ENCODE results near the gene SGTB. TPM values are rescaled to one million over a fixed set of nuclear protein-coding genes. Genes with fewer than 3 reads are reported as not detected.
"Not testable (repeated sequence)": the region's sequence is repeated elsewhere in the genome, so short reads cannot be mapped to it uniquely, and the experiment has no call there.

The SGTB gene
- polyA plus RNA-seq, 10 donors, result 6.4 to 12.1 (median 8.7) TPM

DNA sequence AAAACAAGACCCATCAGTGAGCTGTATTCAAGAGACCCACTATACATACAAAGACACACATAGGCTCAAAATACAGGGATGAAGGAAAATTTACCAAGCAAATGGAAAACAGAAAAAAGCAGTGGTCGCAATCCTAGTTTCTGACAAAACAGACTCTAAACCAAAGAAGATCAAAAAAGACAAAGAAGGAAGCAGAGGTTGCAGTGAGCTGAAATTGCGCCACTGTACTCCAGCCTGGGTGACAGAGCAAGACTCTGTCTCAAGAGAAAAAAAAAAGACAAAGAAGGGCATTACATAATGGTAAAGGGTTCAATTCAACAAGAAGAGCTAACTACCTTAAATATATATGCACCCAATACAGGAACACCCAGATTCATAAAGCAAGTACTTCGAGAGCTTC is 45.9 kb downstream of the SGTB start:
- not testable (repeated sequence) for DNase-seq

DNA sequence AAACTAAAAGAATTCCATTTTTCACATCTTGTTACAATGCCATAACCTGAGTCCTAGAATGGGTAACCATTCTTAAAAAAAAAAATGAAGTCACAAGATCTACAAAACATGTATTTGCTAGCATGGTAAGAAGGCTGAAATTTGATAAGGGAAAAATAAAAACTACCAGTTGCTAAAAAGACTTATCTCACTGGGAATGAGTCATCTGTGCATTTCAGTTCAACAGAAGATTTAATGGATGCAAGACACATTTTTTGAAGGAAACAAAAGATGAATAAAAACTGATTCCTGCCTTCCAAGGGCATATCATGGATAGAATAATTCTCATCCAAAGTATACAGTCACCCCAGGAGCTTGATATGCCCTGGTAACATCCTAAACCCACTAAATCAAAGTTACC is 47.2 kb downstream of the SGTB start:
- DNase-seq, result no peak

DNA sequence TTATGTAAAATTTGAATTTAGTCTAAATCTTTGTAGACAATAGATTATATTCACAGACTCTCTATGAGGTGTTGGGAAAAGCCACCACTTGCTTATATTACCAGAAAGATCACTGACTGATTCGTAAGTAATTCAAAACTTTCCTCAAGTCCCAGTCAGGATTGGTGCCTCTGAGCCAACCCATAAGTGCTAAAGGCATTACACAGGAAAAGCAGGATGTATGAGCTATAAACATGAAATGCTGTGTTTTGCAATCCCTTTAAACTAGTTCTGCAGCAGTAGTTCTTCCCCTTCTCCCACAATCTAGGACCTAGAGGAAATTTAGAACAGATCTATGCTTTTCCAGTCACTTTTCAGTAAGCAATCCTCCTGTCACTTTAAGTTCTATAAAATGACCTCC is 49.1 kb downstream of the SGTB start:
- peak in 1 of 3 donors; percentile 4 for DNase-seq

DNA sequence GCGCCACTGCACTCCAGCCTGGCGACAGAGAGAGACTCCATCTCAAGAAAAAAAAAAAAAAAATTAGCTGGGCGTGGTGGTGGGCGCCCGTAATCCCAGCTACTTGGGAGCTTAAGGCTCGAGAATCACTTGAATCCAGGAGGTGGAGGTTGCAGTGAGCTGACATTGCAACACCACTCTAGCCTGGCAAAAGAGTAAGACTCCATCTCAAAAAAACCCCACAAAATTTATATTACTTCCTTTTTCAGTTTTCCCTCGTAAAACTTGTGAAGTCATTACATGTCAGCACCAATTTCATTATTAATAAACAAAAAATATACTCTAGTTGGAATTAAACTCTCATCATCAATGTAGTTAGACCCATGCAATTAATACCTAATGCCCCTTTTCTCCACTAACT is 53.2 kb downstream of the SGTB start:
- DNase-seq, result no peak

DNA sequence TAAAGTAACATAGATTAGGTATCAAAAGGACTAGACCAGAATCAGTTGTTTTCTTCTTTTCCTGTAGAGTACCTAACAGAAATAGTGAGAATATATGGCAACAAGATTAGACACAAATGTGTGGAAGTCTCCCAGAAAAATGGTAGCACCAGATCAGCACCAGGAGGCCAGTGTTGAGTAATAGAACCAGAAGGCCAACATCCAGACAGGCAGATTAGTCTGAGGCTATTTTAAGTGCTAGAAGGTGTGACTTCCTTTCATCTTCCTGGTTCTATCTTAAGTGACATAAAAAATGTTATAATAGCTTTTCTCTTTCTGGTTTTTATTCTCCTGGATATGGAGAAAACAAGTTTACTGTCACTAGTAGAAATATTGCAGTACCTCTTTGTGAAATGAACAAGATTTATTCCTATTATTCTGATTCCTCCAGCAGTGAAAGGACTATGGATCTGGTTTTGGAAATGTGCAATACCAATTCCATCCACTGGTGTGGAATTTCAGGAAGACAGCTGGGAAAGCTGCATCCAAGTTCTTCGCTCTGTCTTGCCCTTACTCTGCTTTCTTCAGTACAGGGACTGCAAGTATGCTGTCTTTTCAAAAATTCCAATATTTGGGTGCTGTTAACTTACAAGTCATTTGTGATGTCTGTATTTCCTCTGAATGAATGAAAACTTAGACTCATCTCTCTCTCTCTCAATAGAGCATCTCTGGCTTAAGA is 57.9 kb downstream of the SGTB start:
- peak; percentile 2 to 18 (median 4) for DNase-seq

DNA sequence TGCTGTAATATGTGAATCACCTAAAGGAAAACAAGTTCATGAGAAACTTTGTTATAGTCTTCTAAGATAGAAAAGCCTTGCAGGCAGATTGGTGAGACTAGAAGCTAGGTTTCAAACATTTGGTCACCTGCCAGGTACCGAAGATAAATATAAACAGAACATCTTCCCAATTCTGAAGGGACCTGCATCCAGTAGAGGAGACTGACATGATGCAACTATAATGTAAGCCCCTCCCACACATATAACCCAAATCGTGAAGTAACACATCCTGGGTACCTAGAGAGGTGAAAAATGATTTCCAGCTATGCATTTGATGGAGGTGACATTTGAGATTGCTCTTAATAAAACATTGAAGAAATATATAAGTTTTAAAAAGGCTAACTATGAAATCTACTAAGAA is 67.2 kb downstream of the SGTB start:
- no peak for DNase-seq

DNA sequence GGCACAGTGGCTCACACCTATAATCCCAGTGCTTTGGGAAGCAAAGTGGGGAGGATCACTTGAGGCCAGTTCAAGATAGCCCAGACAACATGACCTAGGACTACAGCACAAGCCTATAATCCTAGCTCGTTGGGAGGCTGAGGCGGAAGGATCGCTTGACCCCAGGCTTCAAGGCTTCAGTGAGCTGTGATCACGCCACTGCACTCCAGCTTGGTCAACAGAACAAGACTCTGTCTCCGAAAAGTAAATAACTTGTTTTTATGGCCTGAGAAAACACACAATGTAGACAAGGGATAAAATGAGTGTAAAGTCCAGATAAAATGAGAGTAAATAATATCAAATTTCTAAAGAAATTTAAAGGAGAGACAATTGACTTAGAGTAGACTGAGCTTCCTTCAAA is 70.8 kb downstream of the SGTB start:
- DNase-seq, result no peak

DNA sequence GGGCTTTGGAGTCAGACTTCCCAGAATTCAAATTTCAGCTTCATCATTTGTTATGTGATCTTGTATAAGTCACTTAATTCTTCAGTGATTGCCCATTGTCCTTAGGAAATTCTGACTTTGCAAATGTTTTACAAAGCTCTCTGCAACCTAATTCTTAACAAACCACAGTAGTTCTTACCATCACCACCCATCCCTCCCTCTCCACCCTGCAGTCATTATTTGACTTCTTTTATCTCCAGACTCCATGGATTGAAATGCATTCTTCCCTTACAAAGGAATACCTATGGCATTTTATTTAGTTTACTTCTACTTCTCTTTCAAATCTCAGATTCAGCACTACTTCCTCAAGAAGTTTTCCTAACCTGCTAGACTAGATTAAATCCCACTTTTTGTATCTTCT is 74.0 kb downstream of the SGTB start:
- no peak for DNase-seq

DNA sequence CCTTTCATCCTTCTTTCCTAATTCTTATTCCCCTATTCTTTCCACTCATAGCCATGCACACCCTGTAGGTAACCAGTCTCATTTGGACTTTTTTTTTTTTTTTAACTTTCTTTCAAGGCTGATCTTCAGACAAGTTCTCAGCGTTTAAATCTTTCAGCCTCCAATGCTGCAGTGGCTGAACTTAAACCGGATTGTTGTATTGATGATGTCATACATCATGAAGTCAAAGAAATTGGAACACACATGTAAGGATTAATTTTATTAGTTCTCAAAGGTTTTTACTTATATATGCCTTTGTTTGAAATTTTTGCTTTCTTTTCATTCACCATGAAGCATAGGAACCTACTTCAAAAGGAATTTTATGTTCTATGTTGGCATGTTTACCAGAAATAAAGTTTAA is 75.0 kb downstream of the SGTB start:
- DNase-seq, result no peak

DNA sequence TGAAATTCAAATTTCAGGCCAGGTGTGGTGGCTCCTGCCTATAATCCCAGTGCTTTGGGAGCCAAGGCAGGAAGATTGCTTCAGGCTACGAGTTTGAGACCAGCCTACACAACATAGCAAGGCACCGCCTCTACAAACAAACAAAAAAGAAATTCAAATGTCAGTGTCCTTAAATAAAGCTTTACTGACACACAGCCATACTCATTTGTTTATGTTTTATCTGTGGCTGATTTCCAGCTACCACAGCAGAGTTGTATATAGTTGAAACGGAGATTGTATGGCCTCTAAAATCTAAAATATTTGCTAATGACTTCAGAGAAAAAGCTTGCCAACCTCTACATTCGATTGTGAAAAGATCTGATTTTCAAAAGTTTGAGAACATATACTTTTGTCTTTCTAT is 81.7 kb downstream of the SGTB start:
- no peak for DNase-seq

DNA sequence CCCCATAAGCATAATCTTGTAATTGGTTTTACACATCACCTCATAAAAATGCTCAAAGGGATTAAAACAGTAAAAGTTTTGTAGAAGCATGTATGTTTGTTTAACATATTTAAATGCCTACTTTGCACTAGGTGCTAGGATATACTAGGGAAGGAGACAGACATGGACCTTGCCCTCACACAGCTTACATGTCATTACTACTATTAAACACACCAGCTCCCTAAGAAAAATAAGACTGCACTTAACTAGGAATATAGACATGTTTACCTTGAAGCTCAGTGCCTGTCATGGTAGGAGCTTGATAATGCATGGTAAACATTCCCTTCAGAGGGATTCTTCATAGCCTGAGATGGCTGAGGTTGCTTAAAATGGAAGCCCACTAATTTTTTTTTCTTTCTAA is 90.9 kb downstream of the SGTB start:
- DNase-seq, result no peak

DNA sequence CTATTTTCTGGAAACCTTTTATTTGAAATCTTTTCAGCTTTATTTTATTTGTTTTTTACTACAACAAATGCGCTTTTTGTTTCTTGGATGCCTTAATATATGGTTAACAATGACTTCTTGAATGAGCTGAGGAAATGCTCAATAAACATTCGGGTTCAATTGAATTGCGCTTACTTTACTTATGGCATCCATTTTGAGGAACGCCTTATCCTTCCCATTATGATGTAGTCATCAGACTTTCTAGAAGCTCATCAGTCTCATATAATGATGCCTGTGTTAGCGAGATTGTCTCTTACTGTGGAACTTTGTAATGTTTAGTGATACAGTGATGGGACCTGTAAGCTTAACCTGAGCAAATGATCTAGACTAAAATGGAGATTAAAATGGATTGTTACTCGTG is 96.2 kb downstream of the SGTB start:
- peak in 1 of 3 donors; percentile 5 for DNase-seq

DNA sequence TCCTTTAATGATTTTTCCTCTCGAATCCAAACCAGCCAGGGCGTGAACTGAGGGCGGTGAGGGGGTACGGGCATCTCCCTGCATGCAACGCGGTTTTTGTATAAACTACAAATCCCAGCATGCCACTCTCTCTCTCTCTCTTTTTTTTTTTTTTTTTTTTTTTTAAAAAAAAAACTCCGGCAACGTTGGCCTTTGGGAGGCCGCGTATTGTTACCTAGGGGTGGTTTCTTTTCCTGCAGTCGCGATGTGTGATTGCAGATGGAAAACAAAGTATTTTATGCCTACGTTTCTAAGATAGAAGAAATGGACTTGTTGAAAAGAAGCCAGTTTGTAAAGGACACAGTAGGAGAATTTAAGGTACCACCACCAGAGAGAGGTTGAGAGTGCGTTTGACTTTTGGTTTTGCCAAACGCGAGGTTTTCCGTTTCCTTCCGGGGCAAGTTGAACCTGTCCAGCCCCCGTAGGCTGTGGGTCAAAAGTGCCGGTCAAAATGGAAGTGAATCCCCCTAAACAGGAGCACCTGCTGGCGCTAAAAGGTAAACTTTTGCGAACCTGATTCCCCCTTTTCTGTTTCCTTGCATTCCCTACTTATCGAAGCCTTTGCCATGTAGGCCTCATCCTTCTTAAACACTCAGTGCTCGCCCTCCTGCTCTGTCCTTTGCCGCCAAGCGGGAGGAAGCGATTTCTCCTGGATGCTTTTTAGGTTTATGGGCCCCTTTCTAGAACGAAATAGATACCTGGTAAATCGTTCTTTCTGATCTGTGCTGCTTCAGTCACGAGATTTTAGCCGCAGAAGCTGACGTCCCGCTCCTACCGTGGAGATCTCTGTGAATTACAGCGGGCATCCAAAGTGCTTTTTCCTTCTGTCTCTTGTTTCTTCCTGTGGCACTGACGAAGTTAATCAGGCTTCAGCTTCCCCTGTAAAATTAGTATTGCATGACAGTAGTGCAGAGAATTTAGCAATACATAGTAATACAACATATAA is 97.0 kb downstream of the SGTB start, which contains the start of the genes SHLD3 and TRAPPC13:
Gene SHLD3 (plus strand): TSS at position 457 of the 985 bp plus-strand sequence. CDS start 4,561 bp downstream, outside the sequence.
Gene TRAPPC13 (plus strand): TSS at position 457 of the 985 bp plus-strand sequence. CDS start 34 bp downstream, at position 491.
- peak; percentile 90 to 97 (median 93) for DNase-seq

DNA sequence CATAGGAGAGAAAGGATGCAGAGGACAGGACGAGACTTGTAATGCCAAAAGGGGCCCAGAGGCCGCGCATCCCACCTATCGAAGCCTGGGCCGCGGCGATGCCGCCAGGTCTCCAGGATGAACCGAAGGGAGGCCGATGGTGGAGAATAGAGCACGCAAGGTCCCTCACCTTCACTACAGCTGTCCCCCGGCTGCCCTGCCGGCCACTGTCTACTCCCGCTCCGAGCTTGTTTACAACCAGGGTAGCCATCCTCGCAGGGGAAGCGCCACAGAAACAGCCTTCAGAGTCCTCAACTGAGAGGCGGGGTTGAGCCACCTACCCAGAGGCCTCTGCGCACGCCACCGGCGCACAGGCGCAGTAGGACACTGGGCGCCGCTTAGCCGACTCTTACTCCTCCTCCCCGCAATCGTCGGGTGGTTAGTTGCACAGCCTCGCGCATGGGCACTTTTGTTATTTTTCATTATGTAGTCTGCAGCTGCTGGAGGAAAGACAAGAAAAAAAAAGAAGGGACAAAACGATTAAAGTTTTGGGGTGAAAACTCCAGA is 97.8 kb downstream of the SGTB start, which contains the start of gene TRIM23:
Gene TRIM23 (minus strand): TSS at position 309 of the 546 bp plus-strand sequence. CDS start 59 bp downstream, at position 250.
- peak; percentile 95 to 98 (median 96) for DNase-seq

DNA sequence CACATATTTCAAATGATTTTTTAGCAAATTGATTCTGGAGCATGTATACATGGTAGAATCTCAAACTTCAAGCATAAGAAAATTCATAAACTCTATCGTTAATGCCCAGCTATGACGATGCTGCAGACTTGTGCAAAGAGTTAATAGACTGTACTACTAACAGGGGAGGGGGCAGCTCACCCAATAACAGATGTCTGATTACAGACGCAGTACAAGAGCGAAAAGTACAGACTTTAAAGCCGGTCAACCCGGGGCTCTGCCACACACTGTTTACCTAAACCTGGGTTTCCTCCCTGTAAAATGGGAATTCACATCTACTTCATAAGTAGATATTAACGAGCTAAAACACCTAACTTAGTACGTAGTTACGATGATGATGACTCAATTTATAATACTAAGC is 98.4 kb downstream of the SGTB start:
- no peak for DNase-seq

DNA sequence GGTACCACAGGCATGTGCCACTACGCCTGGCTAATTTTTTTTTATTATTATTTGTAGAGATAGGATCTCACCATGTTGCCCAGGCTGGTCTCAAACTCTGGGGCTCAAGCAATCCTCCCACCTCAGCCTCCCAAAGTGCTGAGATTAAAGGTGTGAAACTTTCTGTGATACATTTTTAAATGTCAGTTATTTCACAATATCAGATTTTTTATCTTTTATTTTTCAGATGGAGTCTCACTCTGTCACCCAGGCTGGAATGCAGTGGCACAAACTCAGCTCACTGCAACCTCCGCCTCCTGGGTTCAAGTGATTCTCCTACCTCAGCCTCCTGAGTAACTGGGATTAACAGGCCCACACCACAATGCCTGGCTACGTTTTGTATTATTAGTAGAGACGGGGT is 99.9 kb downstream of the SGTB start:
- not testable (repeated sequence) for DNase-seq

DNA sequence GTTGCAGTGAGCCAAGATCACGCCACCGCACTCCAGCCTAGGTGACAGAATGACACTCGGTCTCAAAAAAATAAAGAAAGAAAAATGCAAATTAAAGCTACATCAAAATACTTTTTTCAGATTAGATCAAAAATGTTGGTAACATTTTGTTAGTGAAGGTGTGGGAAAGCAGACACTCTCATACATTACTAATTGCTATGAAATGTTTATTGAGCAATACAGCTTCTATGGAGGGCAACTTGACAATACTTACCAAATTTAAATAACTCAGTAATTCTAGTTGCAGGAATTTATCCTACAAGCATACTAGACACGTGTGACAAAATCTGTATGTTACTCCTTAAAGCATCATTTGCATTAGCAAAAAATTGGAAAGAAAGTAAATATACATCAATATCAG is 101.9 kb downstream of the SGTB start:
- DNase-seq, result no peak

Other genes with a start within 250 kb of the SGTB start
- gene ADAMTS6, start 240.2 kb downstream of the SGTB start, polyA plus RNA-seq (ENCODE audit: insufficient read length in 10 of 10), result 1 to 10 TPM in 9 of 10 donors, under 1 TPM in 1; 0.75 to 3.4 (median 1.2) TPM
- gene CENPK, start 158.9 kb downstream of the SGTB start, polyA plus RNA-seq (ENCODE audit: insufficient read length in 10 of 10), result 10 to 100 TPM; 10.8 to 28.6 (median 18.5) TPM
- gene PPWD1, start 158.8 kb downstream of the SGTB start, polyA plus RNA-seq (ENCODE audit: insufficient read length in 10 of 10), result 10 to 100 TPM; 31.7 to 66.5 (median 40.2) TPM
- gene TRIM23, start 97.8 kb downstream of the SGTB start, polyA plus RNA-seq (ENCODE audit: insufficient read length in 10 of 10), result 10 to 100 TPM; 16.5 to 23.3 (median 19.4) TPM
- gene SHLD3, start 97.1 kb downstream of the SGTB start, polyA plus RNA-seq (ENCODE audit: insufficient read length in 10 of 10), result 1 to 10 TPM; 2.4 to 3.8 (median 2.9) TPM
- gene TRAPPC13, start 97.1 kb downstream of the SGTB start, polyA plus RNA-seq (ENCODE audit: insufficient read length in 10 of 10), result 10 to 100 TPM; 14.0 to 26.1 (median 21.1) TPM
- gene NLN, start 96 bp upstream of the SGTB start, polyA plus RNA-seq (ENCODE audit: insufficient read length in 10 of 10), result 10 to 100 TPM; 14.2 to 26.6 (median 17.7) TPM
- 10 to 100 TPM; 37.4 to 53.0 (median 49.6) TPM for gene ERBIN, start 204.5 kb upstream of the SGTB start, polyA plus RNA-seq (ENCODE audit: insufficient read length in 10 of 10)